OCI-LY1 (cell line): ENCODE measurements around the gene MICAL2.

Source experiments
- H2AFZ ChIP-seq: fragments of 200-600 bp; sonication (generic), shearing (Covaris generic); 2 replicates; pipeline ENCODE4 v1.6.0; 2014; ENCODE audit warnings: antibody characterized with exemption, mild to moderate bottlenecking, low read length
- H3F3A ChIP-seq: fragments of 200-600 bp; sonication (generic), shearing (Covaris generic); 2 replicates; pipeline ENCODE4 v1.6.0; 2014; ENCODE audit warnings: mild to moderate bottlenecking, antibody characterized with exemption, low read length, moderate library complexity; ENCODE audit not compliant: insufficient read depth
- H3K27ac ChIP-seq: fragments of 200-600 bp; sonication (generic); 2 replicates; pipeline ENCODE4 v1.5.1; 2014; ENCODE audit warnings: low read length, mixed run types, mild to moderate bottlenecking, low read depth; ENCODE audit not compliant: poor library complexity, severe bottlenecking
- H3K27me3 ChIP-seq: fragments of 200-600 bp; sonication (generic); 2 replicates; pipeline ENCODE4 v1.6.0; 2014; ENCODE audit warnings: antibody characterized with exemption, mild to moderate bottlenecking, low read length, moderate library complexity; ENCODE audit not compliant: insufficient read depth
- H3K36me3 ChIP-seq: fragments of 200-600 bp; sonication (generic); 2 replicates; pipeline ENCODE4 v1.6.1; 2014; ENCODE audit warnings: mild to moderate bottlenecking, antibody characterized with exemption, low read length, moderate library complexity, mixed read lengths; ENCODE audit not compliant: insufficient read depth
- H3K4me1 ChIP-seq: fragments of 200-600 bp; sonication (generic); 2 replicates; pipeline ENCODE4 v1.5.1; 2014; ENCODE audit warnings: mild to moderate bottlenecking, low read length, moderate library complexity; ENCODE audit not compliant: insufficient read depth, severe bottlenecking
- H3K4me2 ChIP-seq: fragments of 200-600 bp; sonication (generic), shearing (Covaris generic); 2 replicates; pipeline ENCODE4 v1.6.1; 2014; ENCODE audit warnings: low read length
- H3K4me3 ChIP-seq: fragments of 200-600 bp; sonication (generic); 2 replicates; pipeline ENCODE4 v1.5.1; 2014; ENCODE audit warnings: low read length, low read depth, mild to moderate bottlenecking, mixed read lengths; ENCODE audit not compliant: poor library complexity, severe bottlenecking
- H3K79me2 ChIP-seq: fragments of 200-600 bp; shearing (Covaris generic); 2 replicates; pipeline ENCODE4 v1.6.1; 2016; ENCODE audit warnings: mixed run types, low read length, mixed read lengths; ENCODE audit not compliant: insufficient read depth
- H3K9ac ChIP-seq: fragments of 200-600 bp; sonication (generic), shearing (Covaris generic); 2 replicates; pipeline ENCODE4 v1.6.1; 2014; ENCODE audit warnings: mild to moderate bottlenecking, low read length, mixed read lengths
- H3K9me2 ChIP-seq: fragments of 200-600 bp; sonication (generic), shearing (Covaris generic); 2 replicates; pipeline ENCODE4 v1.6.1; 2014; ENCODE audit warnings: low read depth, mild to moderate bottlenecking, low read length, mixed read lengths
- H3K9me3 ChIP-seq: fragments of 200-600 bp; shearing (Covaris generic); 2 replicates; pipeline ENCODE4 v1.6.1; 2014; ENCODE audit warnings: low read length, mixed read lengths
- H4K20me1 ChIP-seq: fragments of 200-600 bp; sonication (generic), shearing (Covaris generic); 2 replicates; pipeline ENCODE4 v1.6.0; 2016; ENCODE audit warnings: mild to moderate bottlenecking, low read length; ENCODE audit not compliant: insufficient read depth
- CTCF ChIP-seq: fragments of 200-600 bp; sonication (generic), shearing (Covaris generic); IDR thresholded peaks from 2 replicates; pipeline ENCODE4 v1.5.1; 2017; ENCODE audit warnings: mild to moderate bottlenecking, antibody characterized with exemption, low read length, moderate library complexity, mixed read lengths
- EZH2 ChIP-seq: fragments of 200-600 bp; sonication (generic), shearing (Covaris generic); IDR thresholded peaks from 2 replicates; pipeline ENCODE4 v1.8.0; 2017; ENCODE audit warnings: borderline replicate concordance, mixed run types, mild to moderate bottlenecking, antibody characterized with exemption, low read length, moderate library complexity, mixed read lengths

MICAL2 gene

DNA sequence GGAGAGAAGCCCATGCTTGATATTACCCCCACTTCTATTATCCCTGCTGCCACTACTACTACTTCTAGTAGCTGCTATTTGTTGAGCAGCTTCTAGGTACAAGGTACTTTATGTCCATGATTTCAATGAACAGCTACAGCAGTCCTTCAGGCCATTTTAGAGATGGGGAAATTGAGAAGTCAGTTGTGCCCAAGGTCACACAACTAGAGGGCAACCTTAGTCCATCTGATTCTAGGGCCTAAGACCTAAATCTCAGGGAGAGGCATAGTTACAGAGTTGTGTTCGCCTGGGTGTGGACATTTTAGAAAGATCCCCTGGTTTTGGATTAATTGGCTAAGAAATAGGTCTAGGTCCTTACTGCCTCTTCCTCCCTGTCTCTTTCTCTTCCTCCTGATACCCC is 52.3 kb downstream of the MICAL2 start:
- no peak overlapping the region for H3K27ac ChIP-seq
- no peaks in the 10 kb centered on the region for H3F3A ChIP-seq
- H3K9me3 ChIP-seq = no peaks in the 10 kb centered on the region
- no peak overlapping the region for H3K9ac ChIP-seq
- H2AFZ ChIP-seq = no peak overlapping the region
- no peaks in the 10 kb centered on the region for H3K79me2 ChIP-seq
- no peak overlapping the region for H3K4me2 ChIP-seq
- H3K4me3 ChIP-seq = no peak overlapping the region
- no peak for TF ChIP-seq CTCF
- TF ChIP-seq EZH2 = no peak
- no peaks in the 10 kb centered on the region for H4K20me1 ChIP-seq
- H3K4me1 ChIP-seq = no peaks in the 10 kb centered on the region
- H3K27me3 ChIP-seq = no peaks in the 10 kb centered on the region
- no peaks in the 10 kb centered on the region for H3K36me3 ChIP-seq
- H3K9me2 ChIP-seq = no peaks in the 10 kb centered on the region

DNA sequence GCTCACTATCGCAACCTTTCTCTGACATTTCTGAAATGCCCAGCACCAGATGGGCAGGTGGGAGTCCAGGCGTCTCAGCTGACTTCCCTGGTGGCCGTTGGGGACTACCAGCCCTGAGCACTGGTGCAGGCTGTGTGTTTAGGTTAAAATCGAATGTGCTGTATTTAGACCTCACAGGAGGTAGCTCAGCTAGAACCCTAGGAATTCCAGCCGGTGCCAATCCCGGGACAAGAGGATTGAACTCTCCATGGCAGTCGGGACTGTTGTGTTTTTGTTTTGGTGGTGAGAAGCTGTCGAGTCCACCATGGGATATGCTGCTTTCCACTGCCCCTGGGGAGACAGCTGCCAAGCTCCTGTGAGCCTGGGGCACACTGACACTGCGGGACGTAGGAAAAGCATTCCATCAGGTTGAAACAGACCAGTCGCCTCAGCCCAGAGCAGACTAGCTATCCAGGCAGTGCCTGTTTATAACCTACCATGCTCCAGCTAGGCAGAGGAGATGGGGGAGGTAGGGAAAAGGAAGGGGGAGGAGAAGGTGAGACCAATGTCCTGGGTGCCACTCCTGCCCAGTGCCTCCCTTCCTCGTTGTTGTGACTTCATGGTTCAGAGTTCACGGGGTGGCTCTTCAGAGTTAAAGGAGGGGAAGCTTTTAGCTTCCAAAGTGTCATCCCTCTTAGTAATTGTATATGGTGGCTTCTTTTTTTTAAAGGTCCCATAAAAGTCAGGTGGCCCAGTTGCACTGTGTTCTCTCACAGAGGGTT is 53.0 kb downstream of the MICAL2 start:
- Histone ChIP-seq H3K79me2 (no peaks in the 10 kb centered on the region), H3K27ac (no peak overlapping the region)

GRCh38 chr11:12164061-12165014 is 53.9 kb downstream of the MICAL2 start:
- H2AFZ ChIP-seq = no peak overlapping the region
- no peaks in the 10 kb centered on the region for H3K79me2 ChIP-seq
- H3K4me2 ChIP-seq = no peak overlapping the region
- H3K9ac ChIP-seq = no peak overlapping the region
- H3K9me3 ChIP-seq = no peaks in the 10 kb centered on the region
- TF ChIP-seq EZH2 (no peak), CTCF (no peak)
- H4K20me1 ChIP-seq = no peaks in the 10 kb centered on the region
- no peaks in the 10 kb centered on the region for H3K27me3 ChIP-seq
- no peaks in the 10 kb centered on the region for H3K9me2 ChIP-seq
- H3F3A ChIP-seq = no peaks in the 10 kb centered on the region
- H3K4me3 ChIP-seq = no peak overlapping the region
- H3K27ac ChIP-seq = no peak overlapping the region
- H3K36me3 ChIP-seq = no peaks in the 10 kb centered on the region
- no peaks in the 10 kb centered on the region for H3K4me1 ChIP-seq

More for the DNA sequence above, 53.0 kb downstream of the MICAL2 start:
- Histone ChIP-seq H3K9me3 (no peaks in the 10 kb centered on the region), H2AFZ (no peak overlapping the region), H3K9me2 (no peaks in the 10 kb centered on the region), H3K36me3 (no peaks in the 10 kb centered on the region), H3K27me3 (no peaks in the 10 kb centered on the region), H4K20me1 (no peaks in the 10 kb centered on the region), H3K4me1 (no peaks in the 10 kb centered on the region), H3K9ac (no peak overlapping the region), H3K4me2 (no peak overlapping the region), H3F3A (no peaks in the 10 kb centered on the region), H3K4me3 (no peak overlapping the region)
- no peak for TF ChIP-seq EZH2
- TF ChIP-seq CTCF = no peak
